GM18511 (cell line): ENCODE data around the gene GPX2.

ENCODE experiments used
- ATAC-seq: cut with Tn5 transposase; IDR thresholded peaks from one replicate; pipeline ENCODE4 v1.9.1; 2021; ENCODE audit warnings: mild to moderate bottlenecking, moderate library complexity; ENCODE audit not compliant: unreplicated experiment

Gene GPX2

DNA sequence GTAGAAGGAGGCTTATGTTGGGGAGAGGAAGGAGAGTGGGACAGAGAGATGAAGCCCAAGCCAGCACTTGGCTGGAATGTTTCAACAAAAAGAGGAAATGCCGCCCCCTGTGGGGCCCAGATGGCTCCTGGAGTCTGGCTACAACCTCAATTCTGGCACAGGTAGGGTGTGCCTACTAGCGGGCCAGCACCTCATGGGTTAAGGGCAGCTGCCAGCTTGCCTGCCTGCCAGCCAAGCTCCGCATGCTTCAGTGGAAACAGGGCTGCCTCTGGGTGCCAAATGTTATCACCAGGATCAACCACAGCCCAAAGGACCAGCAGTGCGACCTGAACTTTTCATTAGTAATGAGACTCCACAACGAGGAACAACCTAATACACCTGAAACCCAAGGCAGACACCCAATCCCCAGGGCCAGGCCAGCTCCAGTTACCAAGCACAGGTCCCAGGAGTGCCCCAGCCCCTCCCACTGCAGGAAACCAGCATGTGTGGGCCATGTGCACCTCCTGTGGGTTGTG lies 18.3 kb upstream of the GPX2 start:
- ATAC-seq, result no peak

DNA sequence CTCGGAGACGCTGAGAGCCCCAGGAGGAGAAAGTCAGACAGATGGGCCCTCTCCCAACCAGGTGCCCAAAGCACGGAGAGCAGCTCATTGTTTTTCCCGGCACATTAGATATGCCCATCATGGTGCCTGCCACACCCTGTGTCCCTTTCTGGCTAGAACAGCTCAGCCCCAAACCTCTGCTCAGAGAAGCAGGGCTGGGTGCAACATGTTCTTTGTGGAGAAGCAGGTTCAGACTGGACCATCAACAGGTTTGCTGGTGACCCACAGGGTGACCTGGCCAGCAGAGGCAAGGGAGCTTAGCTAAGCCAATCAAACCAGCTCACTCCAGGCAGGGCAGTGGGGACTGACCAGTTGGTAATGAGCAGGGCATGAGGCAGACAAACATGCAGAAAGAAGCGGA lies 16.2 kb upstream of the GPX2 start:
- no peak for ATAC-seq

DNA sequence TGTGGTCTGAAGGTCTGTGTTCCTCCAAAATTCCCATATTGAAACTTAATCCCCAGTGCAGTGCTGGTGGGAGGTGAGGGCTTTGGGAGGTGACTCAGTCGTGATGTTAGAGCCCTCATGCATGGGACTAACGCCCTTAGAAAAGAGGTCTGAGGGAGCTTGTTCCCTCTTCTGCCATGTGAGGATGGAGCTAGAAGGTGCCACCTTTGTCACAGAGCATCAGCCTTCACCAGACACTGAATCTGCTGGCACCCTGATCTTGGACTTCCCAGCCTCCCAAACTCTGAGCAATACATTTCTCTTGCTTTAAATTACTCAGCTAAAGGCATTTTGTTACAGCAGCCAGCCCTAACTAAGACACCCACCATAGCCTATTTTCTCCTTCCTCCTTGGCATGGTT lies 15.7 kb upstream of the GPX2 start:
- ATAC-seq, result no peak

DNA sequence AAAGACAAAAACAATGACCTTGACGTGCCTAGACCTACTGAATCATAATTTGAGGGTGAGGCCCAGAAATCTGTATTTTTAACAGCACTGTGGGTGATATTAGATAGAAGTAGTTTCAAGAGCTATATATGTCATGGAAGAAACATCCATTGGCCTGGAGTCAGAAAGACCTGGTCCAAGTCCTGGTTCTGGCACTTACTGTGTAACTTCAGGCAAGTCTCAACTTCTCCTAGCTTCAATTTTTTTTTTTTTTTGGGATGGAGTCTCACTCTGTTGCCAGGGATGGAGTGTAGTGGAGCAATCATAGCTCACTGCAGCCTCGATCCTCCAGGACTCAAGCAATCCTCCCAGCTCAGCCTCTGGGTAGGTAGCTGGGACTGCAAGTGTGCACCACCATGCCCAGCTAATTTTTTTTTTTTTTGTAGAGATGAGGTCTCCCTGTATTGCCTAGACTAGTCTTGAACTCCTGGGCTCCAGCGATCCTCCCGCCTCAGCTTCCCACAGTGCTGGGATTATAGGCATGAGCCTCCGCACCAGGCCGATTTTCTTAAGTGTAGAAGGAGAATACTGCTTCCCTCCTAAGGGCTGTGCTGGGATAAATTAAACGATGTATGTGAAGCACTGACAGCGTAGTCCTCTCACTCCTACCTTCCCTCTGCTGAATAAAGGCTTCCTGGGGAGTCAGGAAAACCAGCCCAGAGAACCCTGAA lies 14.3 kb upstream of the GPX2 start:
- ATAC-seq, result no peak

DNA sequence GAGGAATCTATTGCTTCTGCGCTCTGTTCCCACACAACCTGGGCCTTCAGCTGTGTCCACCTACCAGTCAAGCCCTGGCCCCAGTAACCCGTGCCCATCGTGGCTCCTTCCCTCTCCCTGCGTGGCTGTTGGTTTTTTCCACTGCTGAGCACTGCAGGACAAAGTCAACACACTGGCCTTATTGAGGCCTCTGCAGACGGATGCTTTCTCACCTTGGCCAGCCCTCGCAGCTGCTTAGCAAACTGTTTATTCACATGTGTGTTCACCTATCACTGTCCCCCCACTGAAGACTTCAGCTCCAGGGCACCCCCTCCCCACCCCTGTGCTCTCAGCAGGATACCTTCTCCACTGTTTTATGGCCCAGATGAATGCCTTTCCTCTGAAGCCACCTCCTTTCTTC lies 12.8 kb upstream of the GPX2 start:
- ATAC-seq, result no peak

DNA sequence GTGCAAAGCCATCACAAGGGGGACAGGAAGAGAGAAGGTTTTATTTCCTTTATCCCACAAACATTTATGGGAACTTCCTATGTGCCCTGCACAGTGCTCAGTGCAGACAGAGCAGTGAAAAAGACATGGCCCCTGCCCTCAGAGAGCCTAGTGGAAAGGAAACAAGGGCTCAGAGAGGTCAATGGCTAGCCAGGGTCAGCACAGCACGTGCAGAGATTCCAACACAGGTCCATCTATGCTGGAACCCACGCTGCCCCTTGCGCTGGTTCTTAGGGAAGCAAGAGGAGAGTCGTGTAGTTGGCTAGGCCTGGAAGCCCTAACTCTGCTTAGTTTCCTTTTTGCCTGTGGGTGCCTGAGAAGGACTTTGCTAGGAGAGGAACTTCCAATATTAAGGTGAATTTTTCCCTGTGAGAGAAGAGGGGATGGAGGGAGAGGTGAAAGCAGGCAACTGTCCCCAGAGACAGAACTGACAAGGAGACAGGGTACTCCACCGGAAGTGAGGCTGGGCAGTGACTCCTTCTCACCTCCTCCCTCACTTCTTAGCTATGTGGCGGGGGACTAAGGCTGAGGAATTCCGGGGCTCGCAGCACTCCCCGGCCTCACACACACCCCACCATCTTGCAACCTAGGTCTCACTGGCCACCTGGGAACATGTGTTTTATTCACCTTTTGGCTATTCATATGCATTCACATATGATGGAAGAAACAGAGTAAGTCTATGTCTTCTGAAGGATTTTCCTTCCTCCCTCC lies 12.1 kb upstream of the GPX2 start:
- ATAC-seq, result no peak

DNA sequence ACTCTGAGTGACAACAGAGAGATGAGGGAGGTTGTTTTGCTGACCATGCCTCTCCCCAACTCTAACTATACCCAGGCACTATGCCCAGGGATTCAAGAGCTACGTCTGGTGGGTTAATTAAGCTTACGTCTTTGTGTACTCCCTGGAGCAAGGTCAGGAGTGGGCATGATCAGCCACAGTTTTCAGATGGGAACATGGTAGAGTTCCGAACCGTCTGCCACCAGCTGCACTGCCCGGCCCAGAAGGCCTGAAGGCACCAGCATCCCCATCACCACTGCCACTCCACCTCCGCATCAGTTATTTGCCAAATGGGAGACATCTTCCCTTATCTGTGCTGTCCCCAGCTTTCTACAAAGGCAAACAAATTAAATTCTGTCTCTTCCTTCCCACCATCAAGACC lies 11.1 kb upstream of the GPX2 start:
- ATAC-seq, result no peak

DNA sequence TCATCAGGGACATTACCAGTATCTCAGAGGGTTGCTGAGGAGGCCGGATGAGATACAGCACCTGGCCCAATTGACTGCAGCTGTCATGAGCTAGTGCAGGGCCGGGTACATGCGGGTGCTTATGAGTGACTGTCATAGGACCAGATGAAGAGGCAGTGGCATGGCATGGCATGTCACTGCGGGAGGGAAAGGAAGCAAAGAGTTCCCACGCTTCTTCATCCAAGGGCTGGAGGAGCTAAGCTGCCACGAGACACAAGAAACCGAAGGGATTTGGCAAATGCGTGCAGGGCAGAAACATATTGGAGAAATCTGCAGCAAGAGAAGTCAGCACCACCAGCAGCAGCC lies 10.7 kb upstream of the GPX2 start:
- no peak for ATAC-seq

DNA sequence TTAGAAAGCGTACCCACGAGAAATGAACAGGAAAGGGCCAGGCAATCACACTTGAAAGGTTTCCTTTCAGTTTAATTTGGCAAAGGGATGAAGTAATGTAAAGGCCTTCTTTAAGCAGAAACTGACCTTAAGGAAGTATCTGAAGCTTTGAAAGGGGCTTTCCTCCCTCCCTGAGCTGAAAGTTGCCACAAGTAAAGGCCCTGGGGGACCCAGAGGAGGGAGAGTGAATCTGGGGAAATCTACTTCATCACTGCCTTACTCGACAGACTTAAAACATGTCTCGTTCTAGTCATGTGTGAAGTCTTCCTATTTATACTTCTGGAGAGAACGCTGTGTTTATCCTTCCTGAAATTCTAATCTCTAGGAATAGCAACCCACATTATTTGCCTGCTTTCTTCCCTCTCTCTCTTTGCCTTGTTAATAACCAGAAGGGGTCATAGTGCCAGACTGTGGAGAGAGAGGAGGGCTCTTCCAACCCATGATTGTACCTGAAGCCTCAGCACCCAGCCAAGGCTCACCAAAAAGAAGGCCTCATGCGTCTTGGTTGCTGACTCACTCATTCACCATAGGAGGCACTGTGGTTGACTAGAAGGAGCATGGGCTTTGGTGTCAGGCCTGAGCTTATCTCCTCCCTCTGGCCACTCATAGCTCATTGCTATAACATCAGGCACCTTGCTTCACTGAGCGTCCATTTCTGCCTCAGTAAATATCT lies 10.2 kb upstream of the GPX2 start:
- peak; percentile 76 for ATAC-seq

DNA sequence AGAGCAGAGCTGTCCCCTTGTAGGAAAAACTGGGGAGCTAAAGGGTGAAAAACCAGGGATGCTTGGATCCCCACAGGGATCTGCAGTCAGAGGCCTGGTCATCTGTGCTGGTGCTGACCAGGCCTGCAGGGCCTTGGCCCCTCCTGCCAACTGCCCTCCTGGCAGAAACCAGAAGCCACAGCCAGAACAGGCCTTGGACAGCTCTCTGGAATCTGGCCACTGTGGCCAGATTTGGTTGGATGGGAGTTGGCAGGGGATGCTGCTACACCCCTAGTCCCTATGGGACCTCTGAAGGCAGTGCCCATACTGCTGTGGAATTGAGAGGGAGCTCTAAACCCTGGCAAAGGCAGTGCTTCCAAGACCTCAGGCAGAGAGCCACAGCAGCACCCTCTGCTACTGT lies 9.2 kb upstream of the GPX2 start:
- ATAC-seq, result no peak

DNA sequence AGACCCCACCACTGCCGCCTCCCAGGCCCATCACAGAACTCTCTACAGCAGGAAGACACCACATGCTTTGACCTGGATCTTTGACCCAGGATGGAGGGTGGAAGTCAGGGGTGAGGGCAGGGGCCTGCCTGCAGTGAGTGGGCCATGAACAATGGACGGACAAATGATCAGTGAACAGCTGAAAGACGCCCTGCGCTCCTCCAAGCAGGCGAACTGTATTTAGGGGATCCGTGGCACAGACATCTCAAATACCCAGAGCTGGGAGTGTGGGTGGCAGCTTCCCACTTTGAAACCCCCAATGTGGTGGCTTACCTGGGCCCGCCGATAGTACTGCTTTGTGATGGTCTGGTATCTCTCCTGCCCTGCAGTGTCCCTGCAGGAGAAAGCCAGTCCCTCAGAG lies 8.7 kb upstream of the GPX2 start:
- ATAC-seq, result no peak

DNA sequence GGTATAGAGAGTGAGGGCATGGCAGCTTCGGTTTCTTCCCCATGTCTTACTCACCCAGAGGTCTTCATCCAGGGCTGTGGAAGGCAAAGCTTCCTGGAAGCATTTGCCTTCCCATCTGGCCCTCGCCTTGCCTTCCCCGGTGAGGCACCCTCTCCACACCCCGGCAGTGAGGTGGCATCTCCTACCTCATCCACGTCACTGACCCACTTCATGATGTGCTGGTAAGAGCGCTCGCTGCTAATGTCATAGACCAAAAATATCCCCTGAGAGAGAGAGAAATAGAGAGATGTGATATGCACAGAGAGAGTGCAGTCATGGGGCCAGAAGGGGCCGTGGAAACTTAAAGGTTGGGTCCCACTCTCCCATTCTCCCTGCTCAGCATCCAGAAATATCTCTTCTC lies 8.3 kb upstream of the GPX2 start:
- ATAC-seq, result no peak

DNA sequence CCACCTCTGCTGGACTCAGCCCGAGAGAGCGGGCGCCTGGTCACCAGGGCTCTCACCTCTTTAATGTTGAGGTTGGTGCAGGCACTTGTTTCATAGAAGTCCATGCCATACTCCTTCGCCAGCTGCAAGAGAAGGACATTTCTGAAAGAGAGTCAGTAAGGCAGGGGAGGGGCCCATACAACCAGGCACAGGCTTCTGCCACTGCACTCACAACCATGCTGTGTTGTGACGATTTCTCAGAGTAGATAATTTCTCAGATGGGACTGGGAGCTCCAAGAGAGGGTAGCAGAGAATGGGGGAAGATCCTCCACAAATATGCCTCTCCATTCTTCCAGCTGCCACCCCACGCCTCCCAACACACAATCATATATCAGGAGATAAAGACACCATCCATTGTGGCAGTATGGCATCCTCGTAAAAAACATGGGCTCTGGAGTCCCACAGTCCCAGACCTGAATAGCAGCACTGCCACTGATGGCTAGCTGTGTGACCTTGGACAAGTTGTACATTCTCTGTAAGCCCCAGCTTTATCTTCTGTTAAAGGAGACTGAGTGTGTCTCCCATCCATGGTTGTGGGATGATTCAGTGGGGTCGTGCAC lies 6.2 kb upstream of the GPX2 start:
- ATAC-seq, result no peak

DNA sequence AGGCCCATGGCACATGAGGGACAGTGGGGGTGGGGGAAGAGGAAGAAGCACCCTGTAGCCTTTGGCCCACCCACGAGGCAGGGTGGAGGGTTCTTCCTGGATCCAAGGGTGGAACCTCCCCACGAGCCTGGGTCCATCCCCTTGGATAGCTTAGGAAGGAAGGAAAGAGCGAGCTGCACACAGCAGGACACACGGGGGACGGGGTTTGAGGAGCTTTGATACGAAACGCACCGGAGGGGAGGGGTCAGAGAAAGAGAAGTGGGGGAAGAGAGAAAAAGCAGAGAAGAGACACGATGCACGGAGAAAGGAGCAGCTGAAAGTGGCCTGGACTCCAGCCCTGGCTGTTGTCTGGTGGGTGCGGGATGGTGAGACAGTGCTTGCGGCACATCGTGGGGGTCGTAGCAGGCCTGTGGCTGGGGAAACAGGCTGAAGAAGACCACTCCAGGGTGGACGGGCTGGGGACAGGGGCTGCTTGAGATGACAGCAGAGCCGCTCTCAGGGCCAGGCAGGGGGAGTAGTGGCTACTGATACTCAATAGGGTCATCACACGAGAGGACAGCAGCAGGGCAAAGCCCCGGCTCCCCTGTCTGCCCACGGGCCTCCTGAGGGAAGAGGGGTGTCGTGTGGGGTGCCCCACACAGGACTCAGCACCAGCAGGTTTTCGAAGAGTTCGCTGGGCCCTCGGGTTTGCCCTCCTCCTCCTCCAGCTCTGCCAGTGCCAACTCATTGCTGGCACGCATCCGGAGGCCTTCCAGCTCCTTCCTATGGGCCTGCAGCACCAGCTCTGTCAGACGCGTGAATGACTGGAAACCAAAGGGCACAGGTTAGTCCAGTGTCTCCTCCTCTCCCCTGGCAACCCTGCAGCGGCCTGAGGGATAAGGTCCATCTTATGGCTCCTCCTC lies 5.4 kb upstream of the GPX2 start:
- ATAC-seq, result no peak

DNA sequence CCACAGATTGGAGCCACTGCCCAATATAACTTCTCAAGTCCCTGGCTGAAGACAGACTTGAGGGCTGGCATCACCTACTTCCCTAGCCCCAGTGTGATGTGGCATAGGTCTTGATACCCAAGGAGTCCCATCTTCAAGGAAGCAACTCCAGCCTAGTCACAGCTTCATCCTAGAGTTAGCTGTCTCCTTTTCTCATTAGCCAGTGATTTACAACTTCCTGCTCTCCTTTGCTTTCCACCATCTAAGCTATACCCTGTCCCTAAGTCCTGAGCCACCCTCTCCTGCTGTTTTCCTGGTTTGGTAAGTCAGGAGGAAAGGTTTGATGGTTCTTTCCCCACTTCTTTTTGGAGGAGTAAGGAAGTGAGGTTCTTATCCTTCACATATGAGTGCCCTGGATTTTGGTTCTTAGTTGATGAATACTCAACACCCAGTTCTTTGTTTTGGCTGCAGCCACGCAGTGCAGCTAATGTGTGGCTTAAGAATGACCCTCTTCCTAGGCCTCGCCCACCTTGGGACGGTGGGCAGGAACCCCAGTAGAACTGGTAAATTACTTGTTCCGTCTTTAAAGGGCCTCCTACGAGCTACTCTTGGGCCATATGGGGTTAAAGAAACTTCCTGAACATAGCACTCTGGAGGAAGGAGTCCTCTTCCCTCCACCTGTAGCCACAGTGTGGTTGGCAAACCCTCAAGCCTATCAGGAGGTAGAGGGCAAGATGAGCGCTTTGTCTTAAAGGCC lies 3.9 kb upstream of the GPX2 start:
- no peak for ATAC-seq

DNA sequence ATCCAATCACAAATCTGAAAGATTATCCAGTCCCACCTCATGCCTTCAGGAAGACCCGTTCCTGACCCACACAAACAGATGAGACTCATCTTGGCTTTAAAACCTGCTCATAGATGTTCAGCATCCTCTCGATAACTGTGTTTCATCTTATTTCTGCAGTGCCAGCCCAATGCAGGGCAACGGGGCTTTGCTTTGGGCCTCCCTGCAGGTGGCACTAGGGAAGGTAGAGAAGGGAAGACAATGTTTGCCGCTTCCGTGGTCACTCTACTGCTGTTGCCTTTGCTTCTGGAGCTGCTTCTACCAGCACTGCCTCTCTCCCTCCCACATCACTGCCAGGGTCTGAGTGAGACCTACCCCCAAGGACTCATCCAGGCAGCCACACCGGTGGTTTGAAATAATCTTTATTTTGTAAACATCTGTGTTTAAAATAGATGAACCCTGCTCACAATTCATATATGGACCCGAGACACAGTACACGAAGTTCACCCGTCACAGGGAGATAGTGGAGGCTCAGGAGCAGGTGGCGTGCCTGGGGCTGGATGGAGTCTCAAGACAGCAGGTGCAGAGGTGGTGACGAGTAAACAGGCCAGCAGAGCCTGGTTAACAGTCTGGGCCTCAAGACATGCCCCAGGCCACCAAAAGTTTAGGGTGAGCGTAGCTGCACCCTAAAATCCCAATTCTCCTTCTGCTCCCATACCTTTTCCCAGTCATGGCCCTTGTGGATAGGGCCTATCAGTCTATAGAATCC lies 3.1 kb upstream of the GPX2 start:
- no peak for ATAC-seq

DNA sequence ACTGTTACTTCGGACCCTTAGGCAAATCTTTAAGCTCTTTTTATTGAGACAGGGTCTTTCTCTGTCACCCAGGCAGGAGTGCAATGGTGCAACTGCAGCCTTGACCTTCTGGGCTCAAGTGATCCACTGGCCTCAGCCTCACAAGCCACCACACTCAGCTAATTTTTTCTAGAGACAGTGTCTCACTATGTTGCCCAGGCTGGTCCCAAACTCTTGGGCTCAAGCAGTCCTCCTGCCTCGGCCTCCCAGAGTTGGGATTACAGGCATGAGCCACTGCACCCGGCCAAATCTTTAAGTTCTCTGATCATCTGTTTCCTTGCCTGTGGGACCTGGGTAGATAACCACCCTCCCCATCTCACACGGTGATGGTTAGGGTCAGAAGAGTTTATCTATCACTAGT lies 2.3 kb upstream of the GPX2 start:
- no peak for ATAC-seq

DNA sequence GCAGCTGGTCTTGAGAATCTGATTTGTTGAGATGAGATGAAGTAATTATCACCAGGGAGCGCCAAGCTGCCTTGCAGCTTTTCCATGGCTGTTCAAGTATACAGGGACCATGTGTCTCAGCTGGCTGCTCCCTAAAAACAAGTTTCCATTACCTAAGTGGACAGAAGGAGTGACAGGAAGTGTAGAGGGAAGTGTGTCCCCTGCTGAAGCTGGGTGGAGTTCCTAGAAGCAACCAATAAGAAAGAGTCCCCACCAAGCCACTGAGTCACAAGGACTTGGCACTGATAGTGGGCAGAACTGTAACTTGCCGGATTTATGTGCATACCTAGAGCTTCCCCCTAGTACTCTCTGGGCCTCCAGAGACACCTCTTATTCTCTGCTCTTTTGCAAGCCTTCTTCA lies 1.5 kb upstream of the GPX2 start:
- no peak for ATAC-seq

DNA sequence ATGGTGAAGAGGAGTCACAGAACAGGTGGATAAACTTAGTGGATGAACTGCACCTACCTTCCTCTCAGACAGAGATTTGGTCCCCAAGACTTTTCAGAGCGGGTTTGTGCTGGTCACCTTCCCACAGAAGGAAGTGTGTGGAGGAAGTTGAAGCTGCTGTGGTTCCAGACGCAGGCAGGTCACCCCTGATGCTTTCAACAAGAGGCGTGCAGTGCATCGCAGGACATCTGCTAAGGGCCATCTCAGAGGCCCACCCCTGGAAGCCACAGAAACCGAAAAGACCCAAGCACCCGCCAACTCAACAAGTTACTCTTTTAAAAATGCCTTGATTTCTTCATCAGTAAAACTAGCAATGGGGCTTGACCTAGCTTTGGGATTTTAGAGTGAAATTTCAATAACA lies 1.0 kb upstream of the GPX2 start:
- ATAC-seq, result no peak
